ENCODE measurements around the gene NPAS3.

GRCh38 chr14:33460164-33460563, 521.5 kb downstream of the NPAS3 start:
- no peak for TF ChIP-seq ZNF571 (tag by site-specific recombination; IDR thresholded peaks at IDR 0.05)
- no peak for TF ChIP-seq KLF16 (tag by site-specific recombination; IDR thresholded peaks at IDR 0.05)
- no peak for TF ChIP-seq CTCF (tag by site-specific recombination; IDR thresholded peaks at IDR 0.05)
- no peak for TF ChIP-seq ZNF274 (IDR thresholded peaks at IDR 0.05; ENCODE audit: low read length)
- TF ChIP-seq ZNF274 (tag by site-specific recombination; IDR thresholded peaks at IDR 0.05; ENCODE audit: borderline replicate concordance) = no peak
- no peak for TF ChIP-seq ZNF660 (tag by site-specific recombination; IDR thresholded peaks at IDR 0.05)
- TF ChIP-seq MYNN (tag by site-specific recombination; IDR thresholded peaks at IDR 0.05; ENCODE audit: borderline replicate concordance) = no peak
- no peak for TF ChIP-seq ZBTB21 (tag by site-specific recombination; IDR thresholded peaks at IDR 0.05)
- TF ChIP-seq ZNF530 (tag by site-specific recombination; IDR thresholded peaks at IDR 0.05; ENCODE audit: low read depth) = no peak
- no peak for TF ChIP-seq KLF8 (tag by site-specific recombination; IDR thresholded peaks at IDR 0.05)
- TF ChIP-seq ZNF549 (tag by site-specific recombination; IDR thresholded peaks at IDR 0.05) = no peak
- no peak for TF ChIP-seq PATZ1 (tag by site-specific recombination; IDR thresholded peaks at IDR 0.05)
